Measurements from ENCODE around the gene APOOL. TPM values are rescaled to one million over a fixed set of nuclear protein-coding genes. Genes with fewer than 3 reads are reported as not detected.
"Not testable (repeated sequence)": the region's sequence is repeated elsewhere in the genome, so short reads cannot be mapped to it uniquely, and the experiment has no call there.

The APOOL gene, protein sequence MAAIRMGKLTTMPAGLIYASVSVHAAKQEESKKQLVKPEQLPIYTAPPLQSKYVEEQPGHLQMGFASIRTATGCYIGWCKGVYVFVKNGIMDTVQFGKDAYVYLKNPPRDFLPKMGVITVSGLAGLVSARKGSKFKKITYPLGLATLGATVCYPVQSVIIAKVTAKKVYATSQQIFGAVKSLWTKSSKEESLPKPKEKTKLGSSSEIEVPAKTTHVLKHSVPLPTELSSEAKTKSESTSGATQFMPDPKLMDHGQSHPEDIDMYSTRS
- total RNA-seq: 11.0 TPM

GRCh38 chrX:85003655-85004244 lies at the start of gene APOOL:
APOOL (plus strand) TSS chrX:85003877; CDS start chrX:85003913, 36 bp downstream.
- DNase-seq: peak; percentile 77

- no peak for DNase-seq
Observed at GRCh38 chrX:84956304-84956703, 47.4 kb upstream of the APOOL start.

GRCh38 chrX:84974803-84975202 lies 28.9 kb upstream of the APOOL start:
- no peak for DNase-seq

- not testable (repeated sequence) for DNase-seq
Observed at GRCh38 chrX:84991739-84992138, 11.9 kb upstream of the APOOL start.

- no peak for DNase-seq
Observed at GRCh38 chrX:84993150-84993549, 10.5 kb upstream of the APOOL start.

- no peak for DNase-seq
Observed at GRCh38 chrX:85001344-85001743, 2.3 kb upstream of the APOOL start.

GRCh38 chrX:85004255-85004654 lies 578 bp downstream of the APOOL start:
- no peak for DNase-seq

- no peak for DNase-seq
Observed at GRCh38 chrX:85012098-85012497, 8.4 kb downstream of the APOOL start.

DNA sequence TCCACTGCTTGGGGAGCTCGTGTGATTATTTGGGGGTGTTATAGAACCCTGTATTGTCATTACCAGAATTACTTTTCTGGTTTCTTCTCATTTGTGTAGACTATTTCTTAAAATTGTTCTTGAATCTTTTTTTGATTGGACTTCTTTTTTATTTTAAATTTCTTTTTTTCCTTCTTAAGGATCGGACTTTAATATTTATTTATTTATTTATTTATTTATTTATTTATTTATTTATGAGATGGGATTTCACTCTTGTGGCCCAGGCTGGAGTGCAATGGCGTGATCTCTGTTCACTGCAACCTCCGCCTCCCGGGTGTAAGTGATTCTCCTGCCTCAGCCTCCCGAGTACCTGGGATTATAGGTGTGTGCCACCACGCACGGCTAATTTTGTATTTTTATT lies 11.7 kb downstream of the APOOL start:
- DNase-seq: not testable (repeated sequence)

- DNase-seq: no peak
Observed at GRCh38 chrX:85017721-85018120, 14.0 kb downstream of the APOOL start.

- DNase-seq: no peak
Observed at GRCh38 chrX:85018471-85018870, 14.8 kb downstream of the APOOL start.

DNA sequence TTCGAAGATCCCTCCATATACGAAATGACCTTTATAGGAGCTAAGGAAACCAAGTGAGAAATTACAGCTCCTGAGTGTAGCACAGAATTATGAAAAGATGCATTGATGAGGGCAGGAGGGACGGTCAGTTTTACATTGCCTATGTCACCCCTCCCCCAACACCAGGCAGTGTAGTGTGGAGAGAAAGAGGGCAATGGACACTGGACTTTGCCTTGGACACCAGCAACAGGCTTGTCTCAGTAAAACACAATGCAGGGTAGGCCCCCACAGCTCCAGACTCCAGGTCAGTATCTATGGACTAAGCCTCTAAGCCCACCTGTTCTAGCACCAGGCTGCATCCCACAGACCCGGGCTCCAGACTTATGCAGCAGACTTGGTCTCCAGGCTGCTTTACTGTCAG lies 16.5 kb downstream of the APOOL start:
- DNase-seq: no peak

GRCh38 chrX:85024044-85024443 lies 20.4 kb downstream of the APOOL start:
- no peak for DNase-seq

- DNase-seq: no peak
Observed at GRCh38 chrX:85024562-85024961, 20.9 kb downstream of the APOOL start.

- DNase-seq: no peak
Observed at GRCh38 chrX:85026170-85026569, 22.5 kb downstream of the APOOL start.

GRCh38 chrX:85029043-85029442 lies 25.4 kb downstream of the APOOL start:
- DNase-seq: no peak

DNA sequence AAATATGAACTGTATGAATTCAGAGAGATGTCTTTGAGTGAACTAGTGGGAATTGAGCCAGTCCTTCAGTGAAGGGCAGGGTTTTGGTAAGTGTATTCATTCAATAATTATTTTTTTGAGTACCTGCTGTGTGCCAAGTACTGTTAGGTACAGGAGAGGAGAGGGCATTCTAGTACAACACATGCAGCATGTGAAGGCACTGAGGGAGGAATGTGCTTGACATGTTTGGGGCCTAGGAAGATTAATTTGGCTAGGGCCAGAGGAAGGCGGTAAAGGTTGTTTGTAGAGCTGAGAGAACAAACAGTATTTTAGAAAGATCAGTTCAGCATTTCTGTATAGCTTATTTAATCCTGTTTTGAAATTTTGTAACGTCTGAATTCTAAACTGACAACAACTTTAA lies 27.8 kb downstream of the APOOL start:
- DNase-seq: no peak

- no peak for DNase-seq
Observed at GRCh38 chrX:85037114-85037513, 33.4 kb downstream of the APOOL start.

DNA sequence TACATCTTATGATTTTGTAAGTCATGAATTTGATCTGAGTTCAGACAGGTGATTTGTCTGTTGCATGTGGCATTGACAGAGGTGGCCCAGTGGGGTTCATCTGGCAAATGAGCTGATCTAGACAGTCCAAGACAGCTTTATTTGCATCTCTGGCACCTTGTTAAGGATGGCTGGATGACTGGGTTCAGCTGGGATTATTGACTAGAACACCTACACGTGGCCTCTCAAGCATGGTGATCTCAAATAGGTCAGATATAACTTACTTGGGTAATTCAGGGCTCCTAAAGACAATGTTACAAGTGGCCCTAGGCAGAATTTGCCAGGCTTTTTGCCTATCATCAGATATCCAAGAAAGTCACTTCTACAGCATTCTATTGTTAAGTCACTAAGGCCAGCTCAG lies 48.0 kb downstream of the APOOL start:
- no peak for DNase-seq

GRCh38 chrX:85052205-85052604 lies 48.5 kb downstream of the APOOL start:
- no peak for DNase-seq

- no peak for DNase-seq
Observed at GRCh38 chrX:85052636-85053343, 49.1 kb downstream of the APOOL start.

DNA sequence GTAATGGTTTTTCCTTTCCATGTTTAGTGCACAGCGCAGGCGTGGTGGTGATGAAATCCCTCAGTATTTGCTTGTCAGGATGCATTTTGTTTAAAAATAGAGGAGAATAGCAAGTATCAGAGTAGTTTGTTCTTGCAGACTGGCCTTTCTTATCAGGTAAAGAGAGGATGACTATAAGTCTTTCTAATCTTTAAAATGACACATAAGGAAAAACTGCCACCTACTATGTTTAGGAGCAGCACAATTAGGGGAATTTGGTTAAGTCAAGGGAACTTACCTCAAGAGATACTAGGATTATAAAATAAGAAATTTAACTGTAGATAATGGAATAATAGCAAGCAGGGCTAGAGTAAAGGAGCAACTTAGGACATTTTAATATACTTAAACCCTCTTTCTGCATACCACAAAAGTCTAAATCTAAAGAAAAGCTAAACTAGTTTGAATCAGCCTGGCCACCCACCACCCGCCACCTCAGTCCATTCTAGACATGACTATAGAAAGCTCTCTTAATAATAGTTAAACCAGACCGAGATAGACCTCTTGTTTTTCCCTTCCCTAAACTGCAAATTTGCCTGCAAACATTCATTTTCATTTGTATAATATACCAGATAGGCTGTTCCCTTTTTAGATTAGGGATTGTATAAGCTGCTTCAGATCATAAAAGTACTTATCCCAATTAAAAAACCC lies 62.0 kb downstream of the APOOL start:
- no peak for DNase-seq

DNA sequence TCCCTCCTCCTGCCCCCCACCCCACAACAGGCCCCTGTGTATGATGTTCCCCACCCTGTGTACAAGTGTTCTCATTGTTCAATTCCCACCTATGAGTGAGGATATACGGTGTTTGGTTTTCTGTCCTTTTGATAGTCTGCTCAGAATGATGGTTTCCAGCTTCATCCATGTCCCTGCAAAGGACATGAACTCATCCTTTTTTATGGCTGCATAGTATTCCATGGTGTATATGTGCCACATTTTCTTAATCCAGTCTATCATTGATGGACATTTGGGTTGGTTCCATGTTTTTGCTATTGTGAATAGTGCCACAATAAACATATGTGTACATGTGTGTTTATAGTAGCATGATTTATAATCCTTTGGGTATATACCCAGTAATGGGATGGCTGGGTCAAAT lies 73.6 kb downstream of the APOOL start:
- DNase-seq: not testable (repeated sequence)

All from skin of body (tissue), 2 donors.